GM18502 (cell line): ENCODE data around the gene SBNO1.
"Not testable (repeated sequence)": the region's sequence is repeated elsewhere in the genome, so short reads cannot be mapped to it uniquely, and the experiment has no call there.

Experiments
- ATAC-seq: cut with Tn5 transposase; IDR thresholded peaks from one replicate; pipeline ENCODE4 v1.9.1; 2021; ENCODE audit warnings: mild to moderate bottlenecking; ENCODE audit not compliant: unreplicated experiment, poor library complexity

The SBNO1 gene

GRCh38 chr12:123252365-123252764 lies 112.3 kb downstream of the SBNO1 start:
- ATAC-seq: not testable (repeated sequence)

- no peak for ATAC-seq
Measured at GRCh38 chr12:123251403-123252076, 113.1 kb downstream of the SBNO1 start.

GRCh38 chr12:123250471-123251383 lies 113.9 kb downstream of the SBNO1 start:
- no peak for ATAC-seq

- not testable (repeated sequence) for ATAC-seq
Measured at GRCh38 chr12:123248996-123249741, 115.5 kb downstream of the SBNO1 start.

GRCh38 chr12:123248129-123248528 lies 116.5 kb downstream of the SBNO1 start:
- not testable (repeated sequence) for ATAC-seq

- ATAC-seq: no peak
Measured at GRCh38 chr12:123245678-123246077, 119.0 kb downstream of the SBNO1 start.

GRCh38 chr12:123243671-123244262 lies 120.9 kb downstream of the SBNO1 start:
- no peak for ATAC-seq

GRCh38 chr12:123242116-123242904 lies 122.3 kb downstream of the SBNO1 start:
- ATAC-seq: no peak
